HFF-Myc (cell line): ENCODE measurements around the gene C19orf81.

Experiments used
- DNase-seq: peaks from one replicate; pipeline ENCODE4 v3.0.0-alpha.2; 2011; ENCODE audit warnings: low read depth; ENCODE audit errors: extremely low read depth
- H3K4me3 ChIP-seq: replicated peaks from 2 replicates; pipeline ENCODE4 v1.5.1; 2011; ENCODE audit warnings: low read depth, mild to moderate bottlenecking, control low read depth, low read length
- TF ChIP-seq, protein P1 (sequence below): IDR thresholded peaks from 2 replicates; pipeline ENCODE4 v1.5.1; 2012; ENCODE audit warnings: mild to moderate bottlenecking, low read depth, low read length, control low read depth; ENCODE audit errors: missing control alignments

Gene C19orf81

GRCh38 chr19:50666346-50667176 lies 17.3 kb downstream of the C19orf81 start:
- TF ChIP-seq, protein P1, sequence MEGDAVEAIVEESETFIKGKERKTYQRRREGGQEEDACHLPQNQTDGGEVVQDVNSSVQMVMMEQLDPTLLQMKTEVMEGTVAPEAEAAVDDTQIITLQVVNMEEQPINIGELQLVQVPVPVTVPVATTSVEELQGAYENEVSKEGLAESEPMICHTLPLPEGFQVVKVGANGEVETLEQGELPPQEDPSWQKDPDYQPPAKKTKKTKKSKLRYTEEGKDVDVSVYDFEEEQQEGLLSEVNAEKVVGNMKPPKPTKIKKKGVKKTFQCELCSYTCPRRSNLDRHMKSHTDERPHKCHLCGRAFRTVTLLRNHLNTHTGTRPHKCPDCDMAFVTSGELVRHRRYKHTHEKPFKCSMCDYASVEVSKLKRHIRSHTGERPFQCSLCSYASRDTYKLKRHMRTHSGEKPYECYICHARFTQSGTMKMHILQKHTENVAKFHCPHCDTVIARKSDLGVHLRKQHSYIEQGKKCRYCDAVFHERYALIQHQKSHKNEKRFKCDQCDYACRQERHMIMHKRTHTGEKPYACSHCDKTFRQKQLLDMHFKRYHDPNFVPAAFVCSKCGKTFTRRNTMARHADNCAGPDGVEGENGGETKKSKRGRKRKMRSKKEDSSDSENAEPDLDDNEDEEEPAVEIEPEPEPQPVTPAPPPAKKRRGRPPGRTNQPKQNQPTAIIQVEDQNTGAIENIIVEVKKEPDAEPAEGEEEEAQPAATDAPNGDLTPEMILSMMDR = no peak
- no peak overlapping the region for H3K4me3 ChIP-seq

DNA sequence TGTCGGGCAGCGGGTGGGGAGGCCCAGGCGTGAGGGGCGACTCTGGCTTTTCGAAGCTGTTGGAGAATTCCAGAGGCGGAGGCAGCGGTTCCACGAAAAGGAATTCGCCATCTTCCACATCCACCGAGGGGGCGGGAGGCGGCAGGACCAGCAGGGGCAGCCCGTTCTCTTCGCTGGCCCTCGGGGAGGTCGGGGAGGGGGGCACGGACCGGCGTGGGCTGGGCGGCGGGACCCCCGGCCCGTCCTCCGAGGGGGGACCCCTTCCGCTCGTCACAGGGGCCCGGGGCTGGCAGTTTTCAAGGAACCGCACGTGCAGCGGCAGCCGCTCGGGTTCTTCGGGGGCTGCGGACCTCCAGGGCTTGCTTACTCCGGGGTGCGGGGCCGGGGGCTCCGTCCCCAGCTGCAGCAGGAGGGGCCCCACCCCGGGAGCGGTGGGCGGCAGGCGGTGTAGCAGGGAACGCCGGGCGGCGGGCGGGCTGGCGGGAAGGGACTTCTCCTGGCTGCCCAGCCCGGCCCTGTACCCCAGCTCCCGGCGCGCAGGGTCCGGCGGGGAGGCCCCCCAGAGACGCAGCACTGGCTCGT lies 18.0 kb downstream of the C19orf81 start:
- H3K4me3 ChIP-seq = no peak overlapping the region
- TF ChIP-seq, protein P1 = no peak
- DNase-seq = no peak

More at GRCh38 chr19:50666346-50667176, 17.3 kb downstream of the C19orf81 start:
- DNase-seq = no peak

- TF ChIP-seq, protein P1 = no peak
- no peak for DNase-seq
- H3K4me3 ChIP-seq = no peak overlapping the region
These were observed 18.6 kb downstream of the C19orf81 start for GRCh38 chr19:50667759-50668231.

DNA sequence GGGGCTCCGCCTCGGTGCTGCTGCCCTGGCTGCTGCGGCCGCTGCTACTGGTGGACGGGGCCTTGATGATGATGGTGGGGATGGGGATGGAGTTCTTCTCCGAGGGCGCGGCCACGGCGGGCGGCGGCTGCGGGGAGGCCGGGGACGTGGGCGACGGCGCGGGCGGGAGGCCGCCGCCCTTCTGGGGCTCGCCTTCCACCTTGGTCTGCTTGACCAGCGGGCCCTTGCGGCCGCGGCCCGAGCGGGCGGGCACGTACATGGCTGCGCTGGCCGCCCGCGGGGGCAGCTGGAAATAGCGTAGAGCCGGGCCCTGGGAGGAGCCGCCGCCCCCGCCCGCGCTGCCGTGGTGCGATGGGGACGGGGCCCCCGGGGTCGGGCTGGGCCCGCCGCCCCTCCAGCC lies 19.2 kb downstream of the C19orf81 start:
- H3K4me3 ChIP-seq = no peak overlapping the region
- TF ChIP-seq, protein P1 = no peak
- DNase-seq = no peak

DNA sequence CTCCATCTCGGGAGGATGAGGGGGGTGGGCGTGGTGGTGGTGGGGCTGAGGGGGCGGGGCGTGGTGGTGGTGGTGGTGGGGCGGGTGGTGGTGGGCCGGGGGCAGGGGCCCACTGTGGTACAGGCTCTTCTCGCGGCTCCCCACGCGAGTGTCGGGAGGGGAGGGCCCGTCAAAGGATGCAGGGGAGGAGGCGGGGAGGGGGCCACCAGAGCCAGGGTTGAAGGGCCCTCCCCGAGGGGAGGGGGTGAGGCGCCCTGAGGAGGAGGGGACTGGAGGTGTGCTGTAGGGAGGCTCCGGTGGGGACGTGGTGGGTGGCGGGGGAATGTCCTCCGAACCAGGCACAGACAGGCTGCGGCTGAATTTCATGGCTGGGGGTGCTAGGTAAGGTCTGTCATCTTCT lies 19.6 kb downstream of the C19orf81 start:
- no peak for DNase-seq
- no peak overlapping the region for H3K4me3 ChIP-seq
- TF ChIP-seq, protein P1 = no peak

GRCh38 chr19:50669302-50670101 lies 20.3 kb downstream of the C19orf81 start:
- no peak for DNase-seq
- H3K4me3 ChIP-seq = no peak overlapping the region
- TF ChIP-seq, protein P1 = peak; percentile 80
